ENCODE results near the gene RBM15B.

- TF ChIP-seq, protein P1, sequence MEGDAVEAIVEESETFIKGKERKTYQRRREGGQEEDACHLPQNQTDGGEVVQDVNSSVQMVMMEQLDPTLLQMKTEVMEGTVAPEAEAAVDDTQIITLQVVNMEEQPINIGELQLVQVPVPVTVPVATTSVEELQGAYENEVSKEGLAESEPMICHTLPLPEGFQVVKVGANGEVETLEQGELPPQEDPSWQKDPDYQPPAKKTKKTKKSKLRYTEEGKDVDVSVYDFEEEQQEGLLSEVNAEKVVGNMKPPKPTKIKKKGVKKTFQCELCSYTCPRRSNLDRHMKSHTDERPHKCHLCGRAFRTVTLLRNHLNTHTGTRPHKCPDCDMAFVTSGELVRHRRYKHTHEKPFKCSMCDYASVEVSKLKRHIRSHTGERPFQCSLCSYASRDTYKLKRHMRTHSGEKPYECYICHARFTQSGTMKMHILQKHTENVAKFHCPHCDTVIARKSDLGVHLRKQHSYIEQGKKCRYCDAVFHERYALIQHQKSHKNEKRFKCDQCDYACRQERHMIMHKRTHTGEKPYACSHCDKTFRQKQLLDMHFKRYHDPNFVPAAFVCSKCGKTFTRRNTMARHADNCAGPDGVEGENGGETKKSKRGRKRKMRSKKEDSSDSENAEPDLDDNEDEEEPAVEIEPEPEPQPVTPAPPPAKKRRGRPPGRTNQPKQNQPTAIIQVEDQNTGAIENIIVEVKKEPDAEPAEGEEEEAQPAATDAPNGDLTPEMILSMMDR (IDR thresholded peaks at IDR 0.05 in 4 of 5, conservative IDR thresholded peaks at IDR 0.05 in 1 of 5), result no peak
- no peak for TF ChIP-seq POLR2A (IDR thresholded peaks at IDR 0.05)
Measured at GRCh38 chr3:51396401-51396800, 5.3 kb downstream of the RBM15B start.
